PC-9 (cell line): ENCODE results near the gene ENTR1. TPM values are rescaled to one million over a fixed set of nuclear protein-coding genes. Genes with fewer than 3 reads are reported as not detected.

Experiments
- BruUV-seq: library from RNA; stranded (reverse); fragments of 400-500 nt; replicated peaks from 2 replicates; lab custom pipeline; 2021; lab: Mats Ljungman, UMichigan
- CTCF ChIA-PET: fragments of 300-600 bp; sonication (Branson Sonifier 250); formaldehyde crosslinking; loops from one replicate; lab custom pipeline; 2022; ENCODE audit warnings: antibody characterized with exemption; lab: Charles Lee
- POLR2A ChIA-PET: fragments of 300-600 bp; sonication (Branson Sonifier 250); formaldehyde crosslinking; loops from one replicate; lab custom pipeline; 2022; ENCODE audit warnings: antibody characterized with exemption; ENCODE audit not compliant: unreplicated experiment; lab: Charles Lee
- DNase-seq, 2 experiments: peaks; one replicate each; pipeline versions ENCODE4 v3.0.0 to v3.0.0-alpha.2; 2015 to 2022; ENCODE audit warnings: mixed read lengths in 1 of 2
- H2AFZ ChIP-seq: fragments of 200-600 bp; sonication (generic); 2 replicates; pipeline ENCODE4 v1.8.1; 2017; ENCODE audit warnings: antibody characterized with exemption
- H3F3A ChIP-seq: fragments of 200-600 bp; sonication (generic); 2 replicates; pipeline ENCODE4 v1.8.1; 2017; ENCODE audit warnings: antibody characterized with exemption, mild to moderate bottlenecking, low read depth; ENCODE audit not compliant: insufficient read depth
- H3K27ac ChIP-seq: fragments of 200-600 bp; sonication (generic); 2 replicates; pipeline ENCODE4 v1.6.1; 2016; ENCODE audit warnings: mixed run types
- H3K27me3 ChIP-seq: fragments of 200-600 bp; sonication (generic); 2 replicates; pipeline ENCODE4 v1.6.1; 2016; ENCODE audit warnings: low read depth, mixed run types; ENCODE audit not compliant: insufficient read depth
- H3K36me3 ChIP-seq: fragments of 200-600 bp; sonication (generic); 2 replicates; pipeline ENCODE4 v1.6.1; 2016; ENCODE audit warnings: low read depth, mixed run types
- H3K4me1 ChIP-seq: fragments of 200-600 bp; sonication (generic); replicated peaks from 2 replicates; pipeline ENCODE4 v1.6.1; 2016; ENCODE audit warnings: mixed run types; ENCODE audit not compliant: insufficient read depth
- H3K4me2 ChIP-seq: fragments of 200-600 bp; sonication (generic); 2 replicates; pipeline ENCODE4 v1.6.1; 2017; ENCODE audit warnings: mixed run types
- H3K4me3 ChIP-seq: fragments of 200-600 bp; sonication (generic); 2 replicates; pipeline ENCODE4 v1.6.1; 2016; ENCODE audit warnings: mixed run types
- H3K79me2 ChIP-seq: fragments of 200-600 bp; sonication (generic); 2 replicates; pipeline ENCODE4 v1.6.1; 2017; ENCODE audit warnings: low read depth, mixed run types
- H3K9me2 ChIP-seq: fragments of 200-600 bp; sonication (generic); 2 replicates; pipeline ENCODE4 v1.8.1; 2017; ENCODE audit warnings: mild to moderate bottlenecking; ENCODE audit not compliant: insufficient read depth
- H3K9me3 ChIP-seq: fragments of 200-600 bp; sonication (generic); 2 replicates; pipeline ENCODE4 v1.8.1; 2016; ENCODE audit warnings: low read depth; ENCODE audit not compliant: insufficient read depth
- H4K20me1 ChIP-seq: fragments of 200-600 bp; sonication (generic); 2 replicates; pipeline ENCODE4 v1.8.1; 2017; ENCODE audit not compliant: insufficient read depth
- CTCF ChIP-seq: fragments of 200-600 bp; sonication (generic); conservative IDR thresholded peaks from 2 replicates; pipeline ENCODE4 v1.6.1; 2017; ENCODE audit warnings: mixed run types, antibody characterized with exemption, mild to moderate bottlenecking, moderate library complexity
- EZH2 ChIP-seq: fragments of 200-600 bp; sonication (generic); IDR thresholded peaks from 2 replicates; pipeline ENCODE4 v1.8.0; 2017; ENCODE audit warnings: antibody characterized with exemption, low read depth
- intact Hi-C: fragments of 100-400 bp; cut with micrococcal nuclease; formaldehyde crosslinking; loops from one replicate; pipeline ENCODE4 v1.10.0; 2022; ENCODE audit not compliant: unreplicated experiment
- total RNA-seq: library from RNA; stranded (reverse); gene quantifications from 2 replicates; pipeline ENCODE4 v1.2.3, GENCODE V29; 2021

The ENTR1 gene
- total RNA-seq, 1 experiment from 2014 or later: 67.9 TPM

GRCh38 chr9:136403538-136403914, 6.9 kb downstream of the ENTR1 start:
- no peaks in the 10 kb centered on the region for H3K9me3 ChIP-seq
- CTCF ChIA-PET: no interaction called here
- no peaks in the 10 kb centered on the region for H3K9me2 ChIP-seq
- H3F3A ChIP-seq: peaks cover 23% of the 10 kb centered on the region; the same call in 1 of the 2 replicates
- H2AFZ ChIP-seq: no peak overlapping the region
- H3K79me2 ChIP-seq: peaks cover 16% of the 10 kb centered on the region
- no peak for DNase-seq
- peaks cover 7% of the 10 kb centered on the region for H4K20me1 ChIP-seq
- H3K4me3 ChIP-seq: no peak overlapping the region
- intact Hi-C loops: no loop called here
- H3K27ac ChIP-seq: no peak overlapping the region
- TF ChIP-seq CTCF: no peak
- TF ChIP-seq EZH2: no peak
- H3K4me2 ChIP-seq: no peak overlapping the region
- no TSS peak for BruUV-seq
- peaks cover 9% of the 10 kb centered on the region for H3K36me3 ChIP-seq
- peaks cover 10% of the 10 kb centered on the region for H3K4me1 ChIP-seq
- H3K27me3 ChIP-seq: no peaks in the 10 kb centered on the region
- POLR2A ChIA-PET: no interaction called here

GRCh38 chr9:136402067-136402466, 8.3 kb downstream of the ENTR1 start:
- Histone ChIP-seq H3K27me3 (no peaks in the 10 kb centered on the region), H3K4me3 (no peak overlapping the region), H4K20me1 (peaks cover 11% of the 10 kb centered on the region), H2AFZ (no peak overlapping the region), H3K4me1 (peaks cover 13% of the 10 kb centered on the region), H3K4me2 (no peak overlapping the region), H3K27ac (no peak overlapping the region), H3K9me3 (no peaks in the 10 kb centered on the region), H3K9me2 (no peaks in the 10 kb centered on the region), H3F3A (peaks cover 23% of the 10 kb centered on the region; the same call in 1 of the 2 replicates), H3K79me2 (peaks cover 23% of the 10 kb centered on the region), H3K36me3 (peaks cover 9% of the 10 kb centered on the region; the same call in 1 of the 2 replicates)
- POLR2A ChIA-PET: no interaction called here
- no peak for DNase-seq
- intact Hi-C loops: no loop called here
- TF ChIP-seq CTCF (no peak), EZH2 (no peak)
- BruUV-seq: no TSS peak
- CTCF ChIA-PET: interaction anchor here (1.0 kb wide), 1 partner anchor 91 kb away, joined by 5 read pairs; no protein-coding TSS in a partner anchor

- Histone ChIP-seq H3K4me2 (no peak overlapping the region), H4K20me1 (peaks cover 11% of the 10 kb centered on the region), H3F3A (peaks cover 17% of the 10 kb centered on the region; the same call in 1 of the 2 replicates), H3K9me2 (no peaks in the 10 kb centered on the region), H3K27ac (no peak overlapping the region), H2AFZ (no peak overlapping the region), H3K36me3 (peaks cover 5% of the 10 kb centered on the region; the same call in 1 of the 2 replicates), H3K9me3 (no peaks in the 10 kb centered on the region), H3K4me3 (no peak overlapping the region), H3K79me2 (peaks cover 23% of the 10 kb centered on the region), H3K27me3 (no peaks in the 10 kb centered on the region), H3K4me1 (peaks cover 13% of the 10 kb centered on the region)
- ChIA-PET POLR2A (interaction anchor here (0.5 kb wide), 1 partner anchor 29 kb away, joined by 3 read pairs; no protein-coding TSS in a partner anchor), CTCF (interaction anchor here (0.5 to 1.0 kb wide), 3 partner anchors 56 to 292 kb away, joined by 3 to 5 read pairs (median 3); no protein-coding TSS in a partner anchor)
- BruUV-seq: no TSS peak
- intact Hi-C loops: loop anchor here (2.0 kb wide), 1 partner anchor 229 kb away; no protein-coding TSS in a partner anchor
- TF ChIP-seq EZH2 (no peak), CTCF (no peak)
- no peak for DNase-seq
These were observed 9.1 kb downstream of the ENTR1 start for GRCh38 chr9:136401173-136401922.
